B cell (primary cell): ENCODE measurements around the gene SLC4A2.

Experiments
- CTCF ChIP-seq: fragments of 200-600 bp; IDR thresholded peaks from one replicate; pipeline ENCODE4 v1.8.0; 2022; ENCODE audit warnings: antibody characterized with exemption, mild to moderate bottlenecking
- EZH2 ChIP-seq: IDR thresholded peaks from 2 replicates; pipeline ENCODE4 v1.6.1; 2012; ENCODE audit warnings: borderline replicate concordance, low read depth, mild to moderate bottlenecking, moderate library complexity, low read length; ENCODE audit not compliant: insufficient read depth, poor library complexity, severe bottlenecking

GRCh38 chr7:151062399-151063211, 3.2 kb downstream of the SLC4A2 start:
- no peak for TF ChIP-seq CTCF
- TF ChIP-seq EZH2, result no peak
